NB4 (cell line): ENCODE results near the gene ANO10.

Source experiments
- DNase-seq: peaks from one replicate; pipeline ENCODE4 v3.0.0; 2010; ENCODE audit warnings: low read depth
- H3K4me3 ChIP-seq: one replicate; pipeline ENCODE4 v1.5.1; 2011; ENCODE audit warnings: mild to moderate bottlenecking, low read depth, low read length, moderate library complexity
- CTCF ChIP-seq: IDR thresholded peaks from one replicate; pipeline ENCODE4 v1.5.1; 2012; ENCODE audit warnings: low read depth, low read length
- MAX ChIP-seq: IDR thresholded peaks from 2 replicates; pipeline ENCODE4 v1.6.1; 2011; ENCODE audit warnings: low read depth, low read length
- MYC ChIP-seq: IDR thresholded peaks from 2 replicates; pipeline ENCODE4 v1.6.1; 2011; ENCODE audit warnings: low read depth, low read length
- POLR2A ChIP-seq: IDR thresholded peaks from 2 replicates; pipeline ENCODE4 v1.6.1; 2011; ENCODE audit warnings: mild to moderate bottlenecking; ENCODE audit not compliant: insufficient read length; ENCODE audit errors: extremely low read depth

ANO10 gene

GRCh38 chr3:43347774-43348173 is 274.0 kb downstream of the ANO10 start:
- TF ChIP-seq MAX = no peak
- TF ChIP-seq POLR2A = no peak
- TF ChIP-seq MYC = no peak
- TF ChIP-seq CTCF = no peak
- DNase-seq = no peak
- no peak overlapping the region for H3K4me3 ChIP-seq

- no peak overlapping the region for H3K4me3 ChIP-seq
- TF ChIP-seq MAX (no peak), MYC (no peak), POLR2A (no peak), CTCF (no peak)
- no peak for DNase-seq
These were observed 274.6 kb downstream of the ANO10 start for GRCh38 chr3:43346978-43347749.

- no peak overlapping the region for H3K4me3 ChIP-seq
- no peak for DNase-seq
- TF ChIP-seq MAX = no peak
- TF ChIP-seq POLR2A = no peak
These were observed 275.9 kb downstream of the ANO10 start for GRCh38 chr3:43345877-43346276.

GRCh38 chr3:43345246-43345645 is 276.6 kb downstream of the ANO10 start:
- DNase-seq = no peak
- H3K4me3 ChIP-seq = no peak overlapping the region
- TF ChIP-seq MAX (no peak), MYC (no peak), POLR2A (no peak), CTCF (no peak)

- TF ChIP-seq MYC = no peak
- no peak for TF ChIP-seq MAX
- TF ChIP-seq POLR2A = no peak
- no peak for TF ChIP-seq CTCF
- no peak for DNase-seq
- no peak overlapping the region for H3K4me3 ChIP-seq
These were observed 277.3 kb downstream of the ANO10 start for GRCh38 chr3:43344520-43344919.

GRCh38 chr3:43343815-43344214 is 278.0 kb downstream of the ANO10 start:
- TF ChIP-seq POLR2A (no peak), CTCF (no peak), MYC (no peak), MAX (no peak)
- no peak overlapping the region for H3K4me3 ChIP-seq
- DNase-seq = no peak
